Liver (tissue), 9 donors: ENCODE data around the gene DBN1. TPM values are rescaled to one million over a fixed set of nuclear protein-coding genes. Genes with fewer than 3 reads are reported as not detected.

ENCODE experiments used
- DNase-seq: peaks from one replicate; pipeline ENCODE4 v3.0.0-alpha.2; 2017; ENCODE audit warnings: low spot score
- H3K27ac ChIP-seq, 2 donors: one replicate each; pipeline ENCODE4 v1.7.0; 2013; ENCODE audit warnings: inconsistent platforms in 2 of 2, low read length in 2 of 2, control low read depth in 1 of 2, low read depth in 1 of 2, mild to moderate bottlenecking in 1 of 2
- H3K27me3 ChIP-seq, 4 donors: one replicate each; pipeline versions ENCODE4 v1.6.1 to v1.7.0; 2013; ENCODE audit warnings: low read length in 3 of 4, inconsistent platforms in 1 of 4, mild to moderate bottlenecking in 1 of 4, moderate library complexity in 1 of 4; ENCODE audit not compliant: control insufficient read depth in 4 of 4, insufficient read depth in 4 of 4
- H3K36me3 ChIP-seq, 4 donors: one replicate each; pipeline versions ENCODE4 v1.6.1 to v1.7.0; 2013; ENCODE audit warnings: low read length in 3 of 4, mild to moderate bottlenecking in 3 of 4, low read depth in 1 of 4, moderate library complexity in 1 of 4; ENCODE audit not compliant: control insufficient read depth in 4 of 4, insufficient read depth in 3 of 4
- H3K4me1 ChIP-seq, 4 donors: one replicate each; pipeline versions ENCODE4 v1.6.1 to v1.7.0; 2013; ENCODE audit warnings: low read length in 3 of 4, mild to moderate bottlenecking in 3 of 4, moderate library complexity in 1 of 4; ENCODE audit not compliant: control insufficient read depth in 4 of 4, insufficient read depth in 4 of 4
- H3K4me3 ChIP-seq, 3 donors: one replicate each; pipeline versions ENCODE4 v1.6.1 to v1.7.0; 2013; ENCODE audit warnings: low read length in 3 of 3, control low read depth in 1 of 3, low read depth in 1 of 3, mild to moderate bottlenecking in 1 of 3
- H3K9ac ChIP-seq, 2 donors: one replicate each; pipeline ENCODE4 v1.7.0; 2013; ENCODE audit warnings: low read length in 2 of 2, mild to moderate bottlenecking in 2 of 2, moderate library complexity in 2 of 2, control low read depth in 1 of 2, low read depth in 1 of 2
- H3K9me3 ChIP-seq, 4 donors: one replicate each; pipeline versions ENCODE4 v1.6.1 to v1.7.0; 2013; ENCODE audit warnings: low read length in 3 of 4; ENCODE audit not compliant: control insufficient read depth in 4 of 4
- EGR1 ChIP-seq, 2 donors: IDR thresholded peaks; 2 replicates each; pipeline ENCODE4 v1.6.1; 2016 to 2018; ENCODE audit warnings: antibody characterized with exemption in 2 of 2, low read depth in 2 of 2
- FOXA1 ChIP-seq: IDR thresholded peaks from 2 replicates; pipeline ENCODE4 v1.6.1; 2016; ENCODE audit warnings: antibody characterized with exemption
- FOXA2 ChIP-seq: IDR thresholded peaks from 2 replicates; pipeline ENCODE4 v1.6.1; 2016; ENCODE audit warnings: antibody characterized with exemption
- GABPA ChIP-seq, 2 donors: IDR thresholded peaks in 1 of 2; conservative IDR thresholded peaks in 1 of 2; 2 replicates each; pipeline ENCODE4 v1.6.1; 2016; ENCODE audit warnings: antibody characterized with exemption in 2 of 2, mild to moderate bottlenecking in 1 of 2, moderate library complexity in 1 of 2
- HNF4A ChIP-seq, 2 donors: conservative IDR thresholded peaks; 2 replicates each; pipeline ENCODE4 v1.6.1; 2016; ENCODE audit warnings: antibody characterized with exemption in 2 of 2, mild to moderate bottlenecking in 2 of 2
- HNF4G ChIP-seq: IDR thresholded peaks from 2 replicates; pipeline ENCODE4 v1.6.1; 2016; ENCODE audit warnings: antibody characterized with exemption
- JUND ChIP-seq, 2 donors: IDR thresholded peaks; 2 replicates each; pipeline ENCODE4 v1.6.1; 2016; ENCODE audit warnings: antibody characterized with exemption in 2 of 2
- NR2F2 ChIP-seq: IDR thresholded peaks from 2 replicates; pipeline ENCODE4 v1.6.1; 2016; ENCODE audit warnings: antibody characterized with exemption
- RAD21 ChIP-seq, 2 donors: IDR thresholded peaks; 2 replicates each; pipeline ENCODE4 v1.6.1; 2016; ENCODE audit warnings: antibody characterized with exemption in 2 of 2, mild to moderate bottlenecking in 2 of 2
- RXRA ChIP-seq, 2 donors: IDR thresholded peaks; 2 replicates each; pipeline ENCODE4 v1.6.1; 2017 to 2018; ENCODE audit warnings: antibody characterized with exemption in 2 of 2, mild to moderate bottlenecking in 1 of 2
- SP1 ChIP-seq: IDR thresholded peaks from 2 replicates; pipeline ENCODE4 v1.6.1; 2018; ENCODE audit warnings: antibody characterized with exemption, mild to moderate bottlenecking
- TAF1 ChIP-seq: conservative IDR thresholded peaks from 2 replicates; pipeline ENCODE4 v1.6.1; 2016; ENCODE audit warnings: antibody characterized with exemption, mild to moderate bottlenecking
- YY1 ChIP-seq: IDR thresholded peaks from 2 replicates; pipeline ENCODE4 v1.6.1; 2016; ENCODE audit warnings: antibody characterized with exemption, mild to moderate bottlenecking
- WGBS: extraction: QIAGEN DNeasy Blood & Tissue Kit; methylation state at CpG from one replicate; pipeline ENCODE4 v1.1.7; 2013; 5-methylcytosine and 5-hydroxymethylcytosine counted together
- polyA plus RNA-seq, 2 donors: library from polyadenylated mRNA; stranded (reverse) in 1 of 2; unstranded in 1 of 2; fragments of 200-250 nt in 1 of 2; fragments of >200 nt in 1 of 2; fragmentation: Nextera tagmentation in 1 of 2; extraction: Ambion mirVana in 1 of 2; gene quantifications; one replicate each; pipeline versions ENCODE4 v1.2.1 to v1.2.3, GENCODE V29; 2013 to 2015
- total RNA-seq, 2 donors: library from RNA; depleted of rRNA; stranded (reverse); fragments of >200 nt; gene quantifications; one replicate each; pipeline ENCODE4 v1.2.3, GENCODE V29; 2014
- TF ChIP-seq, protein P1 (sequence below): fragments of 150-350 bp; IDR thresholded peaks from 2 replicates; pipeline ENCODE4 v1.5.1; 2017; ENCODE audit warnings: improper control_type of control experiment, low read depth, low read length; ENCODE audit not compliant: missing input control
- TF ChIP-seq, protein P2 (sequence below): IDR thresholded peaks from 2 replicates; pipeline ENCODE4 v1.6.1; 2016; ENCODE audit warnings: antibody characterized with exemption
- TF ChIP-seq, protein P3 (sequence below): IDR thresholded peaks from 2 replicates; pipeline ENCODE4 v1.6.1; 2016; ENCODE audit warnings: antibody characterized with exemption, mild to moderate bottlenecking
- TF ChIP-seq, protein P4 (sequence below): IDR thresholded peaks from 2 replicates; pipeline ENCODE4 v1.6.1; 2016; ENCODE audit warnings: antibody characterized with exemption
- TF ChIP-seq, protein P5 (sequence below): IDR thresholded peaks from 2 replicates; pipeline ENCODE4 v1.6.1; 2016; ENCODE audit warnings: antibody characterized with exemption
- donor health status: healthy.
- donor health status: healthy.
- donor health status: healthy.
- donor health status: healthy.
- donor health status: healthy.

DBN1 gene
- total and polyA plus RNA-seq, 4 donors = 1.5 to 4.9 (median 2.0) TPM

DNA sequence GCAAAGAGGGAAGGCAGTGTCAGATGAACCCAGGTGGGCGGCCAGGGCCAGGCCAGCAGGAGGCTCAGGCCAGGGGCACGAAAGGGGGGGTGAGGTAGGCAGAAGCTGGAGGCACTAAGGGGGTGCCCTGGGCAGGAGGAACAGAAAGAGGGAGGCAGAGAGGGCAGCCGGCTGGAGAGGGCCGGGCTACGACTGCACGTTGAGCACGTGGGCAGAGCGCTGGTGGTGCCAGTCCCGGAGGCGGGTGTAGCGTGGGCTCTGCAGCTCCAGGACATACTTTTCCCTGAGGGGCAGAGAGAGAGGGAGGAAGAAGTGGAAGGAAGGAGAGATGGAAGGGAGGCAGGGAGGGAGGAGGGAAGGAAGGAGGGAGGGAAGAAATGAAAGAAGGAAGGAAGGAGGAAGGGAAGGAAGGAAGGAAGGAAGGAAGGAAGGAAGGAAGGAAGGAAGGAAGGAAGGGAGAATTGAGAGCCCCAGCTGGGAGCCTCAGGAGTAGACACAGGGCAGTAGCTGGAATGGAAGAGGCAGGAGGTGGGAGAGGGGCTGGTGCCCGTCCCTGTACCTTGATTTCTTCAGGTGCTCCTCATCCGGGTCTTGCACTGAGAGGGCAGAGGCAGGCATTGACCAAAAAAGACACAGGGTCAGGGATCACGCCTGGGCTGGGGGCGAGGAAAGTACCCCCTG is 17.0 kb upstream of the DBN1 start:
- no peak for DNase-seq
- Histone ChIP-seq H3K36me3 (peaks cover 0 to 4% (median under 1%) of the 10 kb centered on the region in 4 donors), H3K4me3 (no peak overlapping the region), H3K4me1 (peaks cover 0 to 4% (median 0%) of the 10 kb centered on the region in 4 donors), H3K27me3 (no peaks in the 10 kb centered on the region), H3K27ac (no peak overlapping the region), H3K9ac (no peak overlapping the region), H3K9me3 (no peaks in the 10 kb centered on the region)
- WGBS = 89% methylated on average over 15 of the region's 15 CpGs
- TF ChIP-seq HNF4G (no peak), RAD21 (IDR thresholded peaks at IDR 0.05) (no peak), FOXA2 (no peak), HNF4A (conservative IDR thresholded peaks at IDR 0.05) (no peak), FOXA1 (no peak), EGR1 (IDR thresholded peaks at IDR 0.05; ENCODE audit: low read depth in 2 of 2) (no peak), NR2F2 (no peak), GABPA (IDR thresholded peaks at IDR 0.05 in 1 of 2, conservative IDR thresholded peaks at IDR 0.05 in 1 of 2) (no peak), JUND (IDR thresholded peaks at IDR 0.05) (no peak), TAF1 (no peak), RXRA (IDR thresholded peaks at IDR 0.05) (no peak), SP1 (no peak), YY1 (no peak)
- TF ChIP-seq, protein P1, sequence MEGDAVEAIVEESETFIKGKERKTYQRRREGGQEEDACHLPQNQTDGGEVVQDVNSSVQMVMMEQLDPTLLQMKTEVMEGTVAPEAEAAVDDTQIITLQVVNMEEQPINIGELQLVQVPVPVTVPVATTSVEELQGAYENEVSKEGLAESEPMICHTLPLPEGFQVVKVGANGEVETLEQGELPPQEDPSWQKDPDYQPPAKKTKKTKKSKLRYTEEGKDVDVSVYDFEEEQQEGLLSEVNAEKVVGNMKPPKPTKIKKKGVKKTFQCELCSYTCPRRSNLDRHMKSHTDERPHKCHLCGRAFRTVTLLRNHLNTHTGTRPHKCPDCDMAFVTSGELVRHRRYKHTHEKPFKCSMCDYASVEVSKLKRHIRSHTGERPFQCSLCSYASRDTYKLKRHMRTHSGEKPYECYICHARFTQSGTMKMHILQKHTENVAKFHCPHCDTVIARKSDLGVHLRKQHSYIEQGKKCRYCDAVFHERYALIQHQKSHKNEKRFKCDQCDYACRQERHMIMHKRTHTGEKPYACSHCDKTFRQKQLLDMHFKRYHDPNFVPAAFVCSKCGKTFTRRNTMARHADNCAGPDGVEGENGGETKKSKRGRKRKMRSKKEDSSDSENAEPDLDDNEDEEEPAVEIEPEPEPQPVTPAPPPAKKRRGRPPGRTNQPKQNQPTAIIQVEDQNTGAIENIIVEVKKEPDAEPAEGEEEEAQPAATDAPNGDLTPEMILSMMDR = no peak
- TF ChIP-seq, protein P2, sequence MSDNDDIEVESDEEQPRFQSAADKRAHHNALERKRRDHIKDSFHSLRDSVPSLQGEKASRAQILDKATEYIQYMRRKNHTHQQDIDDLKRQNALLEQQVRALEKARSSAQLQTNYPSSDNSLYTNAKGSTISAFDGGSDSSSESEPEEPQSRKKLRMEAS = no peak
- TF ChIP-seq, protein P3, sequence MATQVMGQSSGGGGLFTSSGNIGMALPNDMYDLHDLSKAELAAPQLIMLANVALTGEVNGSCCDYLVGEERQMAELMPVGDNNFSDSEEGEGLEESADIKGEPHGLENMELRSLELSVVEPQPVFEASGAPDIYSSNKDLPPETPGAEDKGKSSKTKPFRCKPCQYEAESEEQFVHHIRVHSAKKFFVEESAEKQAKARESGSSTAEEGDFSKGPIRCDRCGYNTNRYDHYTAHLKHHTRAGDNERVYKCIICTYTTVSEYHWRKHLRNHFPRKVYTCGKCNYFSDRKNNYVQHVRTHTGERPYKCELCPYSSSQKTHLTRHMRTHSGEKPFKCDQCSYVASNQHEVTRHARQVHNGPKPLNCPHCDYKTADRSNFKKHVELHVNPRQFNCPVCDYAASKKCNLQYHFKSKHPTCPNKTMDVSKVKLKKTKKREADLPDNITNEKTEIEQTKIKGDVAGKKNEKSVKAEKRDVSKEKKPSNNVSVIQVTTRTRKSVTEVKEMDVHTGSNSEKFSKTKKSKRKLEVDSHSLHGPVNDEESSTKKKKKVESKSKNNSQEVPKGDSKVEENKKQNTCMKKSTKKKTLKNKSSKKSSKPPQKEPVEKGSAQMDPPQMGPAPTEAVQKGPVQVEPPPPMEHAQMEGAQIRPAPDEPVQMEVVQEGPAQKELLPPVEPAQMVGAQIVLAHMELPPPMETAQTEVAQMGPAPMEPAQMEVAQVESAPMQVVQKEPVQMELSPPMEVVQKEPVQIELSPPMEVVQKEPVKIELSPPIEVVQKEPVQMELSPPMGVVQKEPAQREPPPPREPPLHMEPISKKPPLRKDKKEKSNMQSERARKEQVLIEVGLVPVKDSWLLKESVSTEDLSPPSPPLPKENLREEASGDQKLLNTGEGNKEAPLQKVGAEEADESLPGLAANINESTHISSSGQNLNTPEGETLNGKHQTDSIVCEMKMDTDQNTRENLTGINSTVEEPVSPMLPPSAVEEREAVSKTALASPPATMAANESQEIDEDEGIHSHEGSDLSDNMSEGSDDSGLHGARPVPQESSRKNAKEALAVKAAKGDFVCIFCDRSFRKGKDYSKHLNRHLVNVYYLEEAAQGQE = no peak
- TF ChIP-seq, protein P4, sequence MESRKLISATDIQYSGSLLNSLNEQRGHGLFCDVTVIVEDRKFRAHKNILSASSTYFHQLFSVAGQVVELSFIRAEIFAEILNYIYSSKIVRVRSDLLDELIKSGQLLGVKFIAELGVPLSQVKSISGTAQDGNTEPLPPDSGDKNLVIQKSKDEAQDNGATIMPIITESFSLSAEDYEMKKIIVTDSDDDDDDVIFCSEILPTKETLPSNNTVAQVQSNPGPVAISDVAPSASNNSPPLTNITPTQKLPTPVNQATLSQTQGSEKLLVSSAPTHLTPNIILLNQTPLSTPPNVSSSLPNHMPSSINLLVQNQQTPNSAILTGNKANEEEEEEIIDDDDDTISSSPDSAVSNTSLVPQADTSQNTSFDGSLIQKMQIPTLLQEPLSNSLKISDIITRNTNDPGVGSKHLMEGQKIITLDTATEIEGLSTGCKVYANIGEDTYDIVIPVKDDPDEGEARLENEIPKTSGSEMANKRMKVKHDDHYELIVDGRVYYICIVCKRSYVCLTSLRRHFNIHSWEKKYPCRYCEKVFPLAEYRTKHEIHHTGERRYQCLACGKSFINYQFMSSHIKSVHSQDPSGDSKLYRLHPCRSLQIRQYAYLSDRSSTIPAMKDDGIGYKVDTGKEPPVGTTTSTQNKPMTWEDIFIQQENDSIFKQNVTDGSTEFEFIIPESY = no peak
- TF ChIP-seq, protein P5, sequence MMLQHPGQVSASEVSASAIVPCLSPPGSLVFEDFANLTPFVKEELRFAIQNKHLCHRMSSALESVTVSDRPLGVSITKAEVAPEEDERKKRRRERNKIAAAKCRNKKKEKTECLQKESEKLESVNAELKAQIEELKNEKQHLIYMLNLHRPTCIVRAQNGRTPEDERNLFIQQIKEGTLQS = no peak
